ENCODE results near the gene ID1. TPM values are rescaled to one million over a fixed set of nuclear protein-coding genes. Genes with fewer than 3 reads are reported as not detected.

Gene ID1
- total and polyA plus RNA-seq, 2 of the 13 experiments (the other 11 are each of a cell fraction or from before 2014, with no cell fraction given): 320 to 419 TPM

DNA sequence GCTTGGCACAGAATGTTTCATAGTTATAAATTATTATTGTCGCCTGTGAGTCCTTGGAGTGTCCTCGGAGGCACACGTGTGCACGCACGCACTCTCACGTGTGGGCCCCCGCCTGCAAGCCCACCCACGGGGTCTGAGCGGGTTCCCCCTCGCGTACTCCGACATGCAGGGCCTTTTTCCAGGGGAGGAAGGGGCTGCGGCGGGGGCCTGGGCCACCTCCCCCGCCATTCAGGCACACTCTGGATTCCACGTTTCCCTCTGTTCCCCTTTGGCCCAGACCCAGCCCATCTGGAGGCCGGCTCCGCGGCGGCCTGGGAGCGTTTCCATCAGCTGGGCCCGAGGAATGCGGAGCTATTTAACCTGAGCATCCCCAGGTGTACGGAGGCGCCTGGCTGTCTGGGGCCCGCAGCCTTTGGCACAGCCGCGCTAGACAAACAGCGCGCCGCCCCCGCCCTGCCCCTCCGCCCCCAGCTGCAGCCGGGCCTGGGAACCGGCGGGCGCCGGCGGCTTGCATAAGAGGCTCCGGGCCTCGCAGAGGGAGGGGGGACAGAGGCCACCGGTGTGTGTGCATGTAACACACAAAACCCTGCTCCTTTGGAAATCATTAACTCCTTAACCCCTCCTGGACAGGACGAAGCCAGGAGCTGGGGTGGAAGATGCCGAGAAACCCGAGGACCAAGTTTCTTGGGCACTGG lies 3.3 kb downstream of the ID1 start (continued):
- TF ChIP-seq NFE2L1 (CRISPR knock-in tag; IDR thresholded peaks at IDR 0.05; ENCODE audit: borderline replicate concordance) (no peak), BORCS8-MEF2B (CRISPR knock-in tag; IDR thresholded peaks at IDR 0.05) (peak; percentile 98), TAF15 (IDR thresholded peaks at IDR 0.05; ENCODE audit: low read depth, low read length, poor library complexity, severe bottlenecking) (peak; percentile 100), ZNF296 (CRISPR knock-in tag; conservative IDR thresholded peaks at IDR 0.05) (no peak; the same call in 1 of the 2 replicates), ZNF619 (CRISPR knock-in tag; IDR thresholded peaks at IDR 0.05) (peak; percentile 74; the same call in 1 of the 2 replicates), ZNF720 (CRISPR knock-in tag; IDR thresholded peaks at IDR 0.05) (0 out of 2 replicates have a peak, but pooled peaks have one; percentile 12), HNF4G (IDR thresholded peaks at IDR 0.05; ENCODE audit: borderline replicate concordance, low read depth, low read length) (peak; percentile 94), HNF4G (CRISPR knock-in tag; IDR thresholded peaks at IDR 0.05; ENCODE audit: borderline replicate concordance, low read depth) (peak; percentile 99), XRCC5 (optimal IDR thresholded peaks at IDR 0.05; ENCODE audit: low read length) (peak; percentile 99), ZNF207 (IDR thresholded peaks at IDR 0.05; ENCODE audit: borderline replicate concordance) (no peak), BRD4 (CRISPR knock-in tag; IDR thresholded peaks at IDR 0.05) (peak; percentile 98), ZNF350 (CRISPR knock-in tag; IDR thresholded peaks at IDR 0.05; ENCODE audit: borderline replicate concordance, low read depth) (peak; percentile 99), HMGA1 (CRISPR knock-in tag; conservative IDR thresholded peaks at IDR 0.05) (no peak), ZNF230 (CRISPR knock-in tag; IDR thresholded peaks at IDR 0.05) (peak; percentile 96), ZNF564 (CRISPR knock-in tag; IDR thresholded peaks at IDR 0.05) (peak; percentile 99), ZNF792 (CRISPR knock-in tag; IDR thresholded peaks at IDR 0.05) (peak; percentile 99), ZSCAN29 (CRISPR knock-in tag; conservative IDR thresholded peaks at IDR 0.05) (peak; percentile 98), MLLT10 (CRISPR knock-in tag; IDR thresholded peaks at IDR 0.05) (no peak)
- TF ChIP-seq, protein P1, sequence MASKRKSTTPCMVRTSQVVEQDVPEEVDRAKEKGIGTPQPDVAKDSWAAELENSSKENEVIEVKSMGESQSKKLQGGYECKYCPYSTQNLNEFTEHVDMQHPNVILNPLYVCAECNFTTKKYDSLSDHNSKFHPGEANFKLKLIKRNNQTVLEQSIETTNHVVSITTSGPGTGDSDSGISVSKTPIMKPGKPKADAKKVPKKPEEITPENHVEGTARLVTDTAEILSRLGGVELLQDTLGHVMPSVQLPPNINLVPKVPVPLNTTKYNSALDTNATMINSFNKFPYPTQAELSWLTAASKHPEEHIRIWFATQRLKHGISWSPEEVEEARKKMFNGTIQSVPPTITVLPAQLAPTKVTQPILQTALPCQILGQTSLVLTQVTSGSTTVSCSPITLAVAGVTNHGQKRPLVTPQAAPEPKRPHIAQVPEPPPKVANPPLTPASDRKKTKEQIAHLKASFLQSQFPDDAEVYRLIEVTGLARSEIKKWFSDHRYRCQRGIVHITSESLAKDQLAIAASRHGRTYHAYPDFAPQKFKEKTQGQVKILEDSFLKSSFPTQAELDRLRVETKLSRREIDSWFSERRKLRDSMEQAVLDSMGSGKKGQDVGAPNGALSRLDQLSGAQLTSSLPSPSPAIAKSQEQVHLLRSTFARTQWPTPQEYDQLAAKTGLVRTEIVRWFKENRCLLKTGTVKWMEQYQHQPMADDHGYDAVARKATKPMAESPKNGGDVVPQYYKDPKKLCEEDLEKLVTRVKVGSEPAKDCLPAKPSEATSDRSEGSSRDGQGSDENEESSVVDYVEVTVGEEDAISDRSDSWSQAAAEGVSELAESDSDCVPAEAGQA (IDR thresholded peaks at IDR 0.05; ENCODE audit: low read depth): no peak; the same call in none of the 2 replicates
- TF ChIP-seq, protein P1 (CRISPR knock-in tag; IDR thresholded peaks at IDR 0.05; ENCODE audit: borderline replicate concordance): peak; percentile 96; the same call in 1 of the 2 replicates
- TF ChIP-seq, protein P2, sequence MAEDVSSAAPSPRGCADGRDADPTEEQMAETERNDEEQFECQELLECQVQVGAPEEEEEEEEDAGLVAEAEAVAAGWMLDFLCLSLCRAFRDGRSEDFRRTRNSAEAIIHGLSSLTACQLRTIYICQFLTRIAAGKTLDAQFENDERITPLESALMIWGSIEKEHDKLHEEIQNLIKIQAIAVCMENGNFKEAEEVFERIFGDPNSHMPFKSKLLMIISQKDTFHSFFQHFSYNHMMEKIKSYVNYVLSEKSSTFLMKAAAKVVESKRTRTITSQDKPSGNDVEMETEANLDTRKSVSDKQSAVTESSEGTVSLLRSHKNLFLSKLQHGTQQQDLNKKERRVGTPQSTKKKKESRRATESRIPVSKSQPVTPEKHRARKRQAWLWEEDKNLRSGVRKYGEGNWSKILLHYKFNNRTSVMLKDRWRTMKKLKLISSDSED (CRISPR knock-in tag; IDR thresholded peaks at IDR 0.05): peak; percentile 92; the same call in 1 of the 2 replicates
- TF ChIP-seq, protein P3, sequence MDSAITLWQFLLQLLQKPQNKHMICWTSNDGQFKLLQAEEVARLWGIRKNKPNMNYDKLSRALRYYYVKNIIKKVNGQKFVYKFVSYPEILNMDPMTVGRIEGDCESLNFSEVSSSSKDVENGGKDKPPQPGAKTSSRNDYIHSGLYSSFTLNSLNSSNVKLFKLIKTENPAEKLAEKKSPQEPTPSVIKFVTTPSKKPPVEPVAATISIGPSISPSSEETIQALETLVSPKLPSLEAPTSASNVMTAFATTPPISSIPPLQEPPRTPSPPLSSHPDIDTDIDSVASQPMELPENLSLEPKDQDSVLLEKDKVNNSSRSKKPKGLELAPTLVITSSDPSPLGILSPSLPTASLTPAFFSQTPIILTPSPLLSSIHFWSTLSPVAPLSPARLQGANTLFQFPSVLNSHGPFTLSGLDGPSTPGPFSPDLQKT (CRISPR knock-in tag; IDR thresholded peaks at IDR 0.05; ENCODE audit: borderline replicate concordance): peak; percentile 86; the same call in 1 of the 2 replicates

Measured in HepG2 (cell line).